Measurements from ENCODE around the gene TANC1. TPM values are rescaled to one million over a fixed set of nuclear protein-coding genes. Genes with fewer than 3 reads are reported as not detected.

TANC1 gene
- total RNA-seq, 4 donors from 2014 or later, result 34.5 to 125 (median 47.0) TPM

DNA sequence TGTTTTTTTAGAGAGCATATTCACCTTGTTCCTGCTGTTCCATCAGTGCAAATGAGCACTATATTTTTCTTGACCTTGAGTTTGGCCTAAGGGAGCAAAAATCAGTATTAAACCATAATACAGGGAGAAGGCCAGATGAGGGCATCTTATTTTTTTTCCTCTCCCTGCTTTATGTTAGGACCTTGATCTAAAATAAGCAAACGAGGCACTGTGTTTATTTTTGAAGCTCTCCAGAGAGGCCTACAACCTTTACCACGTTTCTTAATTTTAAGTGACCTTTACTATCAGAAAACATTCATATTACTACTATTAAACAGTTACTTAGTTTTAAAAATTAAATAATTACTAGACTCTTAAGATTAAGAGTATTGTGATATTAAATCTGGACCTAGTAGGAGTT lies 100.8 kb downstream of the TANC1 start:
- peak overlapping the region in 2 of 4 donors; percentile 29 to 43 for H3K27ac ChIP-seq
- no peak for DNase-seq
- TF ChIP-seq POLR2AphosphoS5 (IDR thresholded peaks at IDR 0.05) (no peak), POLR2A (IDR thresholded peaks at IDR 0.05) (no peak)
- H3K9me3 ChIP-seq, result no peaks in the 10 kb centered on the region
- peaks cover 10 to 41% (median 33%) of the 10 kb centered on the region in 4 donors for H3K4me1 ChIP-seq
- in situ Hi-C loops (cut with MboI; ENCODE audit: low pct_ligation_motif_present in 1 of 4, low pct_unique_long_range_greater_than_20kb in 1 of 4, low sequenced_read_pairs in 3 of 4), result no loop called here
- H3K27me3 ChIP-seq, result no peaks in the 10 kb centered on the region
- WGBS, 2 donors (ENCODE audit: low coverage in 1 of 2), result 34 to 60% methylated on average over 2 of the region's 2 CpGs
- intact Hi-C loops (cut with DNase I; ENCODE audit: low total_unique reads), result no loop called here
- H3K36me3 ChIP-seq, result no peaks in the 10 kb centered on the region
- H3K4me3 ChIP-seq, result no peak overlapping the region

GRCh38 chr2:159070235-159070634 lies 101.8 kb downstream of the TANC1 start:
- H3K27ac ChIP-seq, result peak overlapping the region in 2 of 4 donors; percentile 29 to 43
- TF ChIP-seq, protein P1, sequence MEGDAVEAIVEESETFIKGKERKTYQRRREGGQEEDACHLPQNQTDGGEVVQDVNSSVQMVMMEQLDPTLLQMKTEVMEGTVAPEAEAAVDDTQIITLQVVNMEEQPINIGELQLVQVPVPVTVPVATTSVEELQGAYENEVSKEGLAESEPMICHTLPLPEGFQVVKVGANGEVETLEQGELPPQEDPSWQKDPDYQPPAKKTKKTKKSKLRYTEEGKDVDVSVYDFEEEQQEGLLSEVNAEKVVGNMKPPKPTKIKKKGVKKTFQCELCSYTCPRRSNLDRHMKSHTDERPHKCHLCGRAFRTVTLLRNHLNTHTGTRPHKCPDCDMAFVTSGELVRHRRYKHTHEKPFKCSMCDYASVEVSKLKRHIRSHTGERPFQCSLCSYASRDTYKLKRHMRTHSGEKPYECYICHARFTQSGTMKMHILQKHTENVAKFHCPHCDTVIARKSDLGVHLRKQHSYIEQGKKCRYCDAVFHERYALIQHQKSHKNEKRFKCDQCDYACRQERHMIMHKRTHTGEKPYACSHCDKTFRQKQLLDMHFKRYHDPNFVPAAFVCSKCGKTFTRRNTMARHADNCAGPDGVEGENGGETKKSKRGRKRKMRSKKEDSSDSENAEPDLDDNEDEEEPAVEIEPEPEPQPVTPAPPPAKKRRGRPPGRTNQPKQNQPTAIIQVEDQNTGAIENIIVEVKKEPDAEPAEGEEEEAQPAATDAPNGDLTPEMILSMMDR (IDR thresholded peaks at IDR 0.05), result no peak
- TF ChIP-seq POLR2A (IDR thresholded peaks at IDR 0.05) (no peak), EP300 (IDR thresholded peaks at IDR 0.05; ENCODE audit: low read depth) (no peak), POLR2AphosphoS5 (IDR thresholded peaks at IDR 0.05) (no peak)
- DNase-seq, result no peak
- H3K4me3 ChIP-seq, result no peak overlapping the region
- 42 to 44% methylated on average over 2 of the region's 2 CpGs for WGBS, 2 donors (ENCODE audit: low coverage in 1 of 2)
- H3K36me3 ChIP-seq, result no peaks in the 10 kb centered on the region
- peaks cover 3 to 31% (median 22%) of the 10 kb centered on the region in 4 donors for H3K4me1 ChIP-seq
- H3K9me3 ChIP-seq, result no peaks in the 10 kb centered on the region
- H3K27me3 ChIP-seq, result no peaks in the 10 kb centered on the region
- intact Hi-C loops (cut with DNase I; ENCODE audit: low total_unique reads) (no loop called here), in situ Hi-C loops (cut with MboI; ENCODE audit: low pct_ligation_motif_present in 1 of 4, low pct_unique_long_range_greater_than_20kb in 1 of 4, low sequenced_read_pairs in 3 of 4) (no loop called here)

DNA sequence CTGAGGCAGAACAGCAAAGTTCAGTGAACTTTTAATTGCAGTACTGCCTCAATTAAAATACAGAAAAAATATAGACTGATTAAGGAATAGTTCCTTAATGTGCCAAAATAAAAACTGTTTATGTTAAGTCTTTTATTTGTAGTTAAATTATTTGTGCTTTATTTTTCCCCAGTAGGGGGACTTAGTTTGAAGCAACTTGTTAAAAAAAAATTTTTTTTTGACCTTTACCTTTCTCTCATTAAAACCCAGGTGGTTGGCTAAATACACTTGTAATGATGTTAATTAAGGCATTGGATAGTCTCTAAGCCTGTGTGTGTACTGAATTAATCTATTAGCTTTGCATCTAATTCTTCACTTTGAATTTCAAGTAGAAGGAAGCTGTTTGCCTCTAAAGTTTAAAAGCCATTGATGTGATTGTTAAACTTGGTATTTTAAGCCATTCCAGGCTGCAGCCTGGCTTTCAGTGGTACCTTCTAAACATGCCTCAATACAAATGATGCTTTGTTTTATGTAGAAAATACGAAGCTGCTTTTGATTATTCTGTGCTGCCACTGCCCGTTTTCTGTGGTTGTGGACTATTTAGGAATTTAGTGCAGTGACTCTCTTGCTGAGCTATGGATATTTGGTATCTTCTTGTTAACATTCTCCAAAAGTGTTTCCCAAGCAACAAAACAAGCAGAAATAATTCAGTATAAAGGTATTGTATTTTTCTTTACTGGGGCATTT lies 102.9 kb downstream of the TANC1 start:
- Histone ChIP-seq H3K4me3 (no peak overlapping the region), H3K27ac (peak overlapping the region in 1 of 4 donors; percentile 10), H3K9me3 (no peaks in the 10 kb centered on the region), H3K4me1 (peaks cover 3 to 35% (median 22%) of the 10 kb centered on the region in 4 donors), H3K36me3 (no peaks in the 10 kb centered on the region), H3K27me3 (no peaks in the 10 kb centered on the region)
- intact Hi-C loops (cut with DNase I; ENCODE audit: low total_unique reads), result loop anchor here (1.0 kb wide), 1 partner anchor 9 kb away; no protein-coding TSS in a partner anchor
- DNase-seq, result no peak
- WGBS, 2 donors (ENCODE audit: low coverage in 1 of 2), result 66 to 88% methylated on average over 2 of the region's 2 CpGs
- TF ChIP-seq POLR2A (IDR thresholded peaks at IDR 0.05), result no peak
- TF ChIP-seq, protein P1 (IDR thresholded peaks at IDR 0.05), result peak in 1 of 5 experiments; percentile 23
- no peak for TF ChIP-seq EP300 (IDR thresholded peaks at IDR 0.05; ENCODE audit: low read depth)
- no peak for TF ChIP-seq POLR2AphosphoS5 (IDR thresholded peaks at IDR 0.05)
- in situ Hi-C loops (cut with MboI; ENCODE audit: low pct_ligation_motif_present in 1 of 4, low pct_unique_long_range_greater_than_20kb in 1 of 4, low sequenced_read_pairs in 3 of 4), result no loop called here

GRCh38 chr2:159072795-159073194 lies 104.4 kb downstream of the TANC1 start:
- Histone ChIP-seq H3K36me3 (no peaks in the 10 kb centered on the region), H3K4me1 (peaks cover 3 to 44% (median 23%) of the 10 kb centered on the region in 4 donors), H3K27ac (peak overlapping the region in 3 of 4 donors; percentile 52 to 55 (median 54)), H3K9me3 (no peaks in the 10 kb centered on the region), H3K27me3 (no peaks in the 10 kb centered on the region), H3K4me3 (no peak overlapping the region)
- in situ Hi-C loops (cut with MboI; ENCODE audit: low pct_ligation_motif_present in 1 of 4, low pct_unique_long_range_greater_than_20kb in 1 of 4, low sequenced_read_pairs in 3 of 4), result no loop called here
- no peak for TF ChIP-seq EP300 (IDR thresholded peaks at IDR 0.05; ENCODE audit: low read depth)
- TF ChIP-seq POLR2A (IDR thresholded peaks at IDR 0.05), result no peak
- TF ChIP-seq POLR2AphosphoS5 (IDR thresholded peaks at IDR 0.05), result no peak
- no peak for DNase-seq
- intact Hi-C loops (cut with DNase I; ENCODE audit: low total_unique reads), result no loop called here
- 31 to 51% methylated on average over 2 of the region's 2 CpGs for WGBS, 2 donors (ENCODE audit: low coverage in 1 of 2)

DNA sequence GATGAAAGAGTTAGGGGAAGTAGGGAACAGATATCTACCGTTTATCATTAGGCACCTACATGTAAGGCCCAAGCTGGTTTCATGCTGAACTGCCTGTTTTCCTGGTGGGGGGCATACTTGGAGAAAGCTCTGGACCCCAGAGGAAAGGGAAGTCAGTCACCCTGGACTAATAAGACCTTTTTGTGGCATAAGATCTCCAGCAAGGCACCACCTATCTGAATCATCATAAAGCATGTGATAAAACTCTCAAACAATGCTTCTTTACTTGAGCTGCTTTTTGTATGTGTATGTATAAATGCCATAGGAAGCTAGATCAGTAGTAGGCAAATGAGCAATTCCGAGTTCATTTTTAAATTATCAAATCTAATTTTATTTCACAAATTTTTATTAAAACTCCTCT lies 104.8 kb downstream of the TANC1 start:
- H3K36me3 ChIP-seq, result no peaks in the 10 kb centered on the region
- no peak overlapping the region for H3K4me3 ChIP-seq
- no peak for DNase-seq
- intact Hi-C loops (cut with DNase I; ENCODE audit: low total_unique reads) (no loop called here), in situ Hi-C loops (cut with MboI; ENCODE audit: low pct_ligation_motif_present in 1 of 4, low pct_unique_long_range_greater_than_20kb in 1 of 4, low sequenced_read_pairs in 3 of 4) (no loop called here)
- 32 to 50% methylated on average over 2 of the region's 2 CpGs for WGBS, 2 donors (ENCODE audit: low coverage in 1 of 2)
- TF ChIP-seq POLR2A (IDR thresholded peaks at IDR 0.05), result no peak
- no peak for TF ChIP-seq EP300 (IDR thresholded peaks at IDR 0.05; ENCODE audit: low read depth)
- TF ChIP-seq, protein P1 (IDR thresholded peaks at IDR 0.05), result no peak
- no peak for TF ChIP-seq POLR2AphosphoS5 (IDR thresholded peaks at IDR 0.05)
- H3K4me1 ChIP-seq, result peaks cover 3 to 46% (median 23%) of the 10 kb centered on the region in 4 donors
- H3K27me3 ChIP-seq, result no peaks in the 10 kb centered on the region
- H3K9me3 ChIP-seq, result no peaks in the 10 kb centered on the region
- peak overlapping the region in 3 of 4 donors; percentile 52 to 55 (median 54) for H3K27ac ChIP-seq

Measured in transverse colon (tissue), 4 donors.